Measurements from ENCODE around the gene AUTS2.

Gene AUTS2

DNA sequence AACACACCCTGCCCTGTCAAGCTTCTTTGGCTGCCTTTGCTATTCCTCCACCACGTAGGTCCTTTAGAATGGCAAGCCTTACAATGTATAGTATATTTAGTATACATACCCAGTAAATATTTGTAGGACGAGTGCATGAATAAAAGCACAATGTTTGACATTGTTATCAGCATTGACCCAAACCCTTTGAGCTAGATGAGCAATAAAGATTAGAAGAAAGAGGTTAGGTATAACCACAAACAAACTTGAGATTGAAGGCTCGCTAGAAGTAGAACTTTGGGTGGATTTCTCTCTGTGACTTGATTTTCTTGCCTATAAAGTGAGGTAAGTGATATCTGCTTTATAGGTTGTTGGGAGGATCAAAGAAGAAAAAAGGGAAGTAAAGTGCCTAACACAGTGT is 972.7 kb downstream of the AUTS2 start:
- Histone ChIP-seq H3K4me1 (ENCODE audit: insufficient read depth, poor library complexity, severe bottlenecking) (no peaks in the 10 kb centered on the region), H3K36me3 (ENCODE audit: low read depth) (no peaks in the 10 kb centered on the region), H3K9me3 (ENCODE audit: severe bottlenecking) (no peaks in the 10 kb centered on the region), H3K27ac (ENCODE audit: poor library complexity, severe bottlenecking) (no peak overlapping the region), H3K4me3 (ENCODE audit: severe bottlenecking) (no peak overlapping the region), H3K27me3 (ENCODE audit: insufficient read depth, poor library complexity, severe bottlenecking) (no peaks in the 10 kb centered on the region)
- DNase-seq (ENCODE audit: low spot score): no peak
- TF ChIP-seq, protein P1, sequence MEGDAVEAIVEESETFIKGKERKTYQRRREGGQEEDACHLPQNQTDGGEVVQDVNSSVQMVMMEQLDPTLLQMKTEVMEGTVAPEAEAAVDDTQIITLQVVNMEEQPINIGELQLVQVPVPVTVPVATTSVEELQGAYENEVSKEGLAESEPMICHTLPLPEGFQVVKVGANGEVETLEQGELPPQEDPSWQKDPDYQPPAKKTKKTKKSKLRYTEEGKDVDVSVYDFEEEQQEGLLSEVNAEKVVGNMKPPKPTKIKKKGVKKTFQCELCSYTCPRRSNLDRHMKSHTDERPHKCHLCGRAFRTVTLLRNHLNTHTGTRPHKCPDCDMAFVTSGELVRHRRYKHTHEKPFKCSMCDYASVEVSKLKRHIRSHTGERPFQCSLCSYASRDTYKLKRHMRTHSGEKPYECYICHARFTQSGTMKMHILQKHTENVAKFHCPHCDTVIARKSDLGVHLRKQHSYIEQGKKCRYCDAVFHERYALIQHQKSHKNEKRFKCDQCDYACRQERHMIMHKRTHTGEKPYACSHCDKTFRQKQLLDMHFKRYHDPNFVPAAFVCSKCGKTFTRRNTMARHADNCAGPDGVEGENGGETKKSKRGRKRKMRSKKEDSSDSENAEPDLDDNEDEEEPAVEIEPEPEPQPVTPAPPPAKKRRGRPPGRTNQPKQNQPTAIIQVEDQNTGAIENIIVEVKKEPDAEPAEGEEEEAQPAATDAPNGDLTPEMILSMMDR (IDR thresholded peaks at IDR 0.05; ENCODE audit: poor library complexity, severe bottlenecking): no peak
- no peak for ATAC-seq (ENCODE audit: low read depth)

- Histone ChIP-seq H3K4me1 (ENCODE audit: insufficient read depth, poor library complexity, severe bottlenecking) (no peaks in the 10 kb centered on the region), H3K9me3 (ENCODE audit: severe bottlenecking) (no peaks in the 10 kb centered on the region), H3K27me3 (ENCODE audit: insufficient read depth, poor library complexity, severe bottlenecking) (no peaks in the 10 kb centered on the region), H3K27ac (ENCODE audit: poor library complexity, severe bottlenecking) (no peak overlapping the region), H3K4me3 (ENCODE audit: severe bottlenecking) (no peak overlapping the region), H3K36me3 (ENCODE audit: low read depth) (no peaks in the 10 kb centered on the region)
- TF ChIP-seq, protein P1 (IDR thresholded peaks at IDR 0.05; ENCODE audit: poor library complexity, severe bottlenecking): no peak
- DNase-seq (ENCODE audit: low spot score) (no peak), ATAC-seq (ENCODE audit: low read depth) (peak; percentile 70; the same call in 2 of the 3 replicates)
These were observed 973.2 kb downstream of the AUTS2 start for GRCh38 chr7:70571403-70571934.

GRCh38 chr7:70571961-70572360 is 973.7 kb downstream of the AUTS2 start:
- Histone ChIP-seq H3K9me3 (ENCODE audit: severe bottlenecking) (no peaks in the 10 kb centered on the region), H3K36me3 (ENCODE audit: low read depth) (no peaks in the 10 kb centered on the region), H3K27me3 (ENCODE audit: insufficient read depth, poor library complexity, severe bottlenecking) (no peaks in the 10 kb centered on the region), H3K27ac (ENCODE audit: poor library complexity, severe bottlenecking) (no peak overlapping the region), H3K4me3 (ENCODE audit: severe bottlenecking) (no peak overlapping the region), H3K4me1 (ENCODE audit: insufficient read depth, poor library complexity, severe bottlenecking) (no peaks in the 10 kb centered on the region)
- no peak for DNase-seq (ENCODE audit: low spot score)
- no peak for ATAC-seq (ENCODE audit: low read depth)
- TF ChIP-seq, protein P1 (IDR thresholded peaks at IDR 0.05; ENCODE audit: poor library complexity, severe bottlenecking): no peak

DNA sequence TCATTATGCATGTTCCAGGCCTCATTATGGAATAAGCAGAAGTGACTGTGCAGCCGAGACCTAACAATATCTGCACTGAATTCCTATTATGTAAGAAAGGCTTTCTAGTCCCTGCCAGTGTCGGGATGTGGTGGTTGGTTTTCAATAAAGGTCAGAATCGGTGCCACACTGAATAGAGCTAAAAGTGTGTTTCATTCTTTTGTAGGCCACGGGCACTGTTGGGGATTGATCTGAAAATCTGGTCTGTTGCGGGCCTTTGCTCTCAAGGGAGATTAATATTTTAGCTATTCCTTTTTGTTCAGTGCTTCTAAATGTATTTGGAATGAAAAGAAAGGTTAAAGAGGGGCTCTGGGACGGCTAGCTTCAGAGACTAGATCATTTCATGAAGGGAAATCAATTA is 974.3 kb downstream of the AUTS2 start:
- TF ChIP-seq, protein P1 (IDR thresholded peaks at IDR 0.05; ENCODE audit: poor library complexity, severe bottlenecking): no peak
- no peak for ATAC-seq (ENCODE audit: low read depth)
- H3K9me3 ChIP-seq (ENCODE audit: severe bottlenecking): no peaks in the 10 kb centered on the region
- no peaks in the 10 kb centered on the region for H3K36me3 ChIP-seq (ENCODE audit: low read depth)
- no peak for DNase-seq (ENCODE audit: low spot score)
- H3K4me1 ChIP-seq (ENCODE audit: insufficient read depth, poor library complexity, severe bottlenecking): no peaks in the 10 kb centered on the region
- no peak overlapping the region for H3K4me3 ChIP-seq (ENCODE audit: severe bottlenecking)
- no peak overlapping the region for H3K27ac ChIP-seq (ENCODE audit: poor library complexity, severe bottlenecking)
- no peaks in the 10 kb centered on the region for H3K27me3 ChIP-seq (ENCODE audit: insufficient read depth, poor library complexity, severe bottlenecking)

- DNase-seq (ENCODE audit: low spot score) (no peak), ATAC-seq (ENCODE audit: low read depth) (no peak)
- H3K4me1 ChIP-seq (ENCODE audit: insufficient read depth, poor library complexity, severe bottlenecking): no peaks in the 10 kb centered on the region
- H3K4me3 ChIP-seq (ENCODE audit: severe bottlenecking): no peak overlapping the region
- H3K9me3 ChIP-seq (ENCODE audit: severe bottlenecking): no peaks in the 10 kb centered on the region
- H3K27me3 ChIP-seq (ENCODE audit: insufficient read depth, poor library complexity, severe bottlenecking): no peaks in the 10 kb centered on the region
- H3K27ac ChIP-seq (ENCODE audit: poor library complexity, severe bottlenecking): no peak overlapping the region
- H3K36me3 ChIP-seq (ENCODE audit: low read depth): no peaks in the 10 kb centered on the region
- TF ChIP-seq, protein P1 (IDR thresholded peaks at IDR 0.05; ENCODE audit: poor library complexity, severe bottlenecking): no peak
These were observed 974.9 kb downstream of the AUTS2 start for GRCh38 chr7:70573071-70573661.
